ENCODE measurements around the gene GRP. TPM values are rescaled to one million over a fixed set of nuclear protein-coding genes. Genes with fewer than 3 reads are reported as not detected.

Gene GRP
- total RNA-seq, 1 experiment from 2014 or later, result not detected

DNA sequence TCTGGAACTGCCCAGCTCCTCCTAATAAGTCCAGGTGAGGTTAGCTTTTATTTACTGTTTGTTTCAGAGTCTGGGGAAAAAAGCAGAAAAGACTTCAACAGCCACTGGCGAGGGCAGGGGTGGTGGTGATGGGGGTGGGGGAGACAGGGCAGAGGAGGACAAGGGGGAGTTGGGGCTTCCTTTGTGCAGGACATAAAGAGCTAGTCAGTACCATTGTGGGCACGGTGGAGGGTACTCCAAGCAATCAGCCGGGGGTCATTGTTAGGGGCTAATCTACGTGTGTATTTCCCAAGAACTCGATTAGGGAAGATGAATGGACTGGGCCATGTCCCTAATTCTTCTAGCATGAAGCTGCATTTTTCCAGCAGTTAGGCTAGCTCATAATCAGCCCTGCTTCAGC lies 56.1 kb downstream of the GRP start:
- POLR2A ChIA-PET, result no interaction called here
- ATAC-seq, result no peak
- DNase-seq (ENCODE audit: low read depth, low spot score), result no peak
- Histone ChIP-seq H3K36me3 (ENCODE audit: control insufficient read depth in 1 of 2, insufficient read depth in 2 of 2, low read length in 2 of 2) (no peaks in the 10 kb centered on the region), H3K4me2 (ENCODE audit: low read length) (no peak overlapping the region), H3K9ac (ENCODE audit: low read length) (no peak overlapping the region), H3K9me3 (ENCODE audit: control insufficient read depth in 1 of 2, insufficient read depth in 1 of 2, low read depth in 1 of 2, low read length in 2 of 2) (no peaks in the 10 kb centered on the region), H3K27ac (ENCODE audit: low read depth, low read length) (no peak overlapping the region), H3K4me1 (ENCODE audit: control insufficient read depth in 1 of 2, insufficient read depth in 2 of 2, low read length in 2 of 2) (no peaks in the 10 kb centered on the region), H3K79me2 (ENCODE audit: insufficient read depth, low read length) (no peaks in the 10 kb centered on the region), H3K27me3 (ENCODE audit: insufficient read depth, low read length) (peaks cover 45% of the 10 kb centered on the region), H4K20me1 (ENCODE audit: insufficient read depth) (no peaks in the 10 kb centered on the region), H3K9me2 (ENCODE audit: insufficient read depth) (no peaks in the 10 kb centered on the region), H3K4me3 (replicated peaks in 1 of 2; ENCODE audit: low read depth in 1 of 2, low read length in 2 of 2) (no peak overlapping the region), H2AFZ (ENCODE audit: low read depth, low read length, poor library complexity, severe bottlenecking) (no peak overlapping the region)
- RAD21 ChIA-PET (ENCODE audit: low non-redundant PET in 1 of 2, low total read pairs in 2 of 2, uncharacterized antibody in 2 of 2, unreplicated experiment in 2 of 2), result no interaction called here
- TF ChIP-seq JUND (IDR thresholded peaks at IDR 0.05) (no peak), ZFX (IDR thresholded peaks at IDR 0.05) (no peak), SRF (IDR thresholded peaks at IDR 0.05; ENCODE audit: low read depth) (no peak), SIN3A (IDR thresholded peaks at IDR 0.05; ENCODE audit: low read depth) (no peak), EGR1 (IDR thresholded peaks at IDR 0.05; ENCODE audit: low read depth) (no peak), ATF3 (IDR thresholded peaks at IDR 0.05) (no peak), RAD21 (IDR thresholded peaks at IDR 0.05; ENCODE audit: low read depth) (no peak), POLR2AphosphoS5 (IDR thresholded peaks at IDR 0.05; ENCODE audit: low read depth, low read length) (no peak), YY1 (IDR thresholded peaks at IDR 0.05; ENCODE audit: extremely low read depth, insufficient replicate concordance, low read depth, low read length) (no peak)
- TF ChIP-seq, protein P1, sequence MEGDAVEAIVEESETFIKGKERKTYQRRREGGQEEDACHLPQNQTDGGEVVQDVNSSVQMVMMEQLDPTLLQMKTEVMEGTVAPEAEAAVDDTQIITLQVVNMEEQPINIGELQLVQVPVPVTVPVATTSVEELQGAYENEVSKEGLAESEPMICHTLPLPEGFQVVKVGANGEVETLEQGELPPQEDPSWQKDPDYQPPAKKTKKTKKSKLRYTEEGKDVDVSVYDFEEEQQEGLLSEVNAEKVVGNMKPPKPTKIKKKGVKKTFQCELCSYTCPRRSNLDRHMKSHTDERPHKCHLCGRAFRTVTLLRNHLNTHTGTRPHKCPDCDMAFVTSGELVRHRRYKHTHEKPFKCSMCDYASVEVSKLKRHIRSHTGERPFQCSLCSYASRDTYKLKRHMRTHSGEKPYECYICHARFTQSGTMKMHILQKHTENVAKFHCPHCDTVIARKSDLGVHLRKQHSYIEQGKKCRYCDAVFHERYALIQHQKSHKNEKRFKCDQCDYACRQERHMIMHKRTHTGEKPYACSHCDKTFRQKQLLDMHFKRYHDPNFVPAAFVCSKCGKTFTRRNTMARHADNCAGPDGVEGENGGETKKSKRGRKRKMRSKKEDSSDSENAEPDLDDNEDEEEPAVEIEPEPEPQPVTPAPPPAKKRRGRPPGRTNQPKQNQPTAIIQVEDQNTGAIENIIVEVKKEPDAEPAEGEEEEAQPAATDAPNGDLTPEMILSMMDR (IDR thresholded peaks at IDR 0.05 in 2 of 3, conservative IDR thresholded peaks at IDR 0.05 in 1 of 3; ENCODE audit: borderline replicate concordance in 1 of 3, insufficient read depth in 1 of 3, low read depth in 2 of 3, low read length in 2 of 3), result no peak
- TF ChIP-seq, protein P2, sequence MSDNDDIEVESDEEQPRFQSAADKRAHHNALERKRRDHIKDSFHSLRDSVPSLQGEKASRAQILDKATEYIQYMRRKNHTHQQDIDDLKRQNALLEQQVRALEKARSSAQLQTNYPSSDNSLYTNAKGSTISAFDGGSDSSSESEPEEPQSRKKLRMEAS (IDR thresholded peaks at IDR 0.05), result no peak
- BruUV-seq (replicated peaks), result no TSS peak
- CTCF ChIA-PET, result no interaction called here
- intact Hi-C loops (cut with micrococcal nuclease), result no loop called here
